Heart right ventricle (tissue), 16 donors: Measurements from ENCODE around the gene CKMT1A. TPM values are rescaled to one million over a fixed set of nuclear protein-coding genes. Genes with fewer than 3 reads are reported as not detected.
"Not testable (repeated sequence)": the region's sequence is repeated elsewhere in the genome, so short reads cannot be mapped to it uniquely, and the experiment has no call there.

ENCODE experiments used
- ATAC-seq, 8 donors: fragments of 200-7000 bp; cut with Tn5 transposase; one replicate each; pipeline ENCODE4 v1.9.1; 2020; ENCODE audit warnings: mild to moderate bottlenecking in 8 of 8, moderate library complexity in 8 of 8, moderate number of reproducible peaks in 1 of 8
- DNase-seq, 2 donors: peaks; one replicate each; pipeline ENCODE4 v3.0.0-alpha.2; 2020
- H3K27ac ChIP-seq, 10 donors: fragments of 200-600 bp; sonication (generic) in 2 of 10; one replicate each; pipeline versions ENCODE4 v1.5.0 to v1.8.0; 2020 to 2022; ENCODE audit warnings: mild to moderate bottlenecking in 3 of 10
- H3K27me3 ChIP-seq, 7 donors: fragments of 200-600 bp; one replicate each; pipeline ENCODE4 v1.8.0; 2021 to 2022; ENCODE audit warnings: mild to moderate bottlenecking in 2 of 7
- H3K36me3 ChIP-seq, 9 donors: fragments of 200-600 bp; sonication (generic) in 1 of 9; one replicate each; pipeline versions ENCODE4 v1.5.0 to v1.8.0; 2020 to 2022; ENCODE audit warnings: mild to moderate bottlenecking in 2 of 9
- H3K4me1 ChIP-seq, 9 donors: fragments of 200-600 bp; sonication (generic) in 1 of 9; one replicate each; pipeline versions ENCODE4 v1.5.0 to v1.8.0; 2020 to 2022; ENCODE audit warnings: mild to moderate bottlenecking in 4 of 9
- H3K4me3 ChIP-seq, 10 donors: fragments of 200-600 bp; sonication (generic) in 2 of 10; one replicate each; pipeline versions ENCODE4 v1.5.0 to v1.8.0; 2020 to 2022; ENCODE audit warnings: mild to moderate bottlenecking in 7 of 10, moderate library complexity in 2 of 10
- H3K9me3 ChIP-seq, 11 donors: fragments of 200-600 bp in 10 of 11; sonication (generic) in 2 of 11; one replicate each; pipeline versions ENCODE4 v1.5.0 to v1.8.0; 2013 to 2022; ENCODE audit warnings: mild to moderate bottlenecking in 2 of 11, control low read depth in 1 of 11, moderate library complexity in 1 of 11
- CTCF ChIP-seq, 9 donors: fragments of 200-600 bp; sonication (generic) in 2 of 9; IDR thresholded peaks; one replicate each; pipeline versions ENCODE4 v1.5.0 to v1.8.0; 2021 to 2022; ENCODE audit warnings: antibody characterized with exemption in 9 of 9, mild to moderate bottlenecking in 5 of 9, moderate library complexity in 1 of 9
- WGBS, 2 donors: extraction: QIAGEN DNeasy Blood & Tissue Kit; methylation state at CpG; one replicate each; pipeline ENCODE4 v1.1.7; 2013; ENCODE audit warnings: inconsistent platforms in 1 of 2; 5-methylcytosine and 5-hydroxymethylcytosine counted together
- intact Hi-C, 10 donors: fragments of 100-400 bp; cut with DNase I; formaldehyde crosslinking; loops; one replicate each; pipeline versions ENCODE4 v1.11.1 to v1.14.2; 2022
- long read RNA-seq, 3 donors: library from polyadenylated mRNA; unstranded; transcript quantifications; one replicate each; pipeline ENCODE4 v2.0.0, GENCODE V29; 2020 to 2021
- polyA plus RNA-seq, 2 donors: library from polyadenylated mRNA; stranded (reverse); fragments of 200-250 nt; gene quantifications; one replicate each; pipeline ENCODE4 v1.2.3, GENCODE V29; 2013
- total RNA-seq, 10 donors: library from RNA; stranded (reverse); fragmentation: NEBNext Ultra II Directional in 3 of 10; extraction: Animal tissue kit (Norgen Biotek cat#: 25700) in 3 of 10; gene quantifications; one replicate each; pipeline versions ENCODE4 v1.2.1 to v1.2.4, GENCODE V29; 2021 to 2023
- donor health status: Arrhythmogenic right ventricular cardiomyopathy.
- donor health status: ischemic (EF 13 %, LVEDD 7.1; RV severe dilation, severe dysfunction).
- donor health status: healthy with polysubstance abuse.
- donor health status: DM: no; HTN: yes; CAD: no.
- donor health status: DM: no; HTN: no; CAD: no.
- donor health status: ischemic (EF 25% LVEDD 6.9; RV normal size, moderate dysfunction).
- donor health status: ischemic (EF 25% LVEDD 5.7; RV mildly dilated, moderate dysfunction).
- donor health status: healthy.
- donor health status: DM: yes; HTN: yes; CAD: no.
- donor health status: Ischemic cardiomyopathy.
- donor health status: ischemic (EF 35%, LVEDD 5.7; RV mildly dilated, moderate dysfunction).
- donor health status: nonischemic (EF 11% LVEDD 7.7; RV severe dilation, severe dysfunction).
- donor health status: DM: yes; HTN: yes; CAD: no.
- donor health status: PGD.
- donor health status: ischemic (EF 29% LVEDD 5.4; RV normal size, mild dysfunction).
- donor health status: nonischemic (EF 23%, LVEDD 6.1; RV moderate dilation, normal function).

CKMT1A gene
- total RNA-seq = under 1 TPM in 4 of 10 donors, not detected in 6; 0.32 to 0.57 (median 0.39) TPM
- under 1 TPM; 0.22 TPM for polyA plus RNA-seq
- long read RNA-seq, donor 1 = 0 reads
- long read RNA-seq, donor 2 = 0 reads
- long read RNA-seq, donor 3, partial matches to known transcripts = 1 of 1 reads
- long read RNA-seq, donor 3, other reads (novel, unspliced or antisense) = 0 of 1 reads

DNA sequence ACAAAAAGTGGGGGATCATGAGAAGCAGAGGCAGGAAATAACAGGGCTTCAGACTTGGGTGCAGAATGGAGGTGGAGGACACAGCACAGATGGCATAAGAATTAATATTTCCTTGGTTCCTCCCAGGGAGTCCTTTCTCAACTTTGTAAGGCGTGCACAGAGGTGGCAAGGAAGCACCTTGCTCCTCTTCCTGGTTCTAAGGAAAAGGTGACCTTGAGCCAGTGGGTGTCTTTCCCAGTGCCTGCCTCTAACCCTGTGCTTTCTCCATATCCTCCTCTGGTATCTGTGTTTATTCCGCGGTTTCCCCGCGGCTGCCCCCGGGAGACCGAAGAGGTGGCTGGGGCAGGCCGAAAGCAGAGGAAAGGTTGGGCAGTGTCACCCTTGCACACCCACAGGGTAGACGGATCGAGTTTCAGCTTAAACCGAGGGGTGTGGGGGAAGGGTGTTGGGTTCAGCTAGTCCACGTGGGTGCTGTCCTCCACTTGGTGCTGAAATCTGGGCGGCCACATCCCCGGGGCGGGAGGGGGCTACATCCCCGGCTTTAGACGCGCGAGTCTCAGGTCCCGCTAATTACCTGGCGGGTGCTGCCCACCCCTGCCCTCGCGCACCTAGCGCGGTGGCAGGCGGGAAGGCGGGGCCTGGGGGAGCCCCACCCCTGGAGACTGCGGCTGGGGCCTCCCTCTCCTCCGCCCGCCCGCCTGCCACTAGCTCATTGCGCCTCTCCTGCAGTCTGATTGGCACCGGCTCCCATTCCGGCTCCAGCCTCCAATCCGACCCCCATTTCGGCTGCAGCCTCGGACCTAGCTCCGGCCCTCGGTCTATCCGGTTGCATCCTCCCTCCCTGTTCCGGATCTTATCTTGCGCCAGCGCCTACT lies at the start of gene CKMT1A:
CKMT1A (plus strand) TSS at position 712 of the 875 bp plus-strand sequence. CDS start 192 bp downstream, outside the sequence.
- H3K9me3 ChIP-seq, H3K4me3 ChIP-seq, intact Hi-C loops, H3K4me1 ChIP-seq, H3K36me3 ChIP-seq, H3K27me3 ChIP-seq, DNase-seq, H3K27ac ChIP-seq: not testable (repeated sequence)
- peak in 7 of 8 donors; percentile 20 to 66 (median 35) for ATAC-seq
- WGBS, 2 donors = no CpG with 5 or more reads among the region's 43 CpGs

- intact Hi-C loops = no loop called here
- H3K27ac ChIP-seq = no peak within 1 kb of the TSS
- WGBS, 2 donors = 67 to 79% methylated on average over 75 to 83 of the region's 85 CpGs
- ATAC-seq (peak in 3 of 8 donors; percentile 34 to 45 (median 44)), DNase-seq (peak in 1 of 2 donors; percentile 13)
- H3K9me3 ChIP-seq = peaks cover 0 to 3% (median 0%) of the 10 kb centered on the region in 11 donors
- H3K36me3 ChIP-seq = peaks cover 0 to 24% (median 0%) of the 10 kb centered on the region in 9 donors
- TF ChIP-seq CTCF (IDR thresholded peaks at IDR 0.05) = no peak
- no peak within 1 kb of the TSS for H3K4me3 ChIP-seq
- H3K27me3 ChIP-seq = no peaks in the 10 kb centered on the region
- no peaks in the 10 kb centered on the region for H3K4me1 ChIP-seq
Measured at GRCh38 chr15:43648649-43649429, 44.8 kb upstream of the CKMT1A start, which contains the start of gene CATSPER2. Gene CATSPER2 (minus strand): TSS chr15:43648844. CDS start chr15:43648061, 783 bp downstream.

- WGBS, 2 donors = 92 to 94% methylated on average over 16 of the region's 16 CpGs
- intact Hi-C loops = not testable (repeated sequence)
Measured at GRCh38 chr15:43649430-43649926, 44.2 kb upstream of the CKMT1A start.

DNA sequence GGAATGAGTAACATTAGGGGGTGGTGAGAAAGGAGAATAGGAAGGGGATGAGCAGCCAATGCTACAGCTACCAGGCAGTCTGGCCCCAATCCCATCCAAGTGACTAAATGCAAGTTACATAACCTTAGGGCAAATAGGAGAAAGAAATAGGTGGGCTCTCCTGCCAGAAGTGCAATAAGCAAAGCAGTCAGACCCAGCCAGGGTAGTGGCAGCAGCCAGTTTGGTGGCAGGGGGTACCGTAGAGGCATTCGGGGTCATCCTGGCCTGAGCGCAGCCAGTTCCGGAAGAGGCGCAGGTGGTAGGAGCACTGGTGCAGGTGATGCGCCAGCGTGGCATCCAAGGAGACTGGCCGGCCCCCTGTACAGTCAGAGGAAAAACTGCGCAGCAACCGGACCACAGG lies 33.9 kb upstream of the CKMT1A start:
- H3K27me3 ChIP-seq, H3K36me3 ChIP-seq, H3K9me3 ChIP-seq, ATAC-seq, H3K4me1 ChIP-seq, H3K4me3 ChIP-seq, H3K27ac ChIP-seq, DNase-seq, intact Hi-C loops: not testable (repeated sequence)
- 96% methylated on average over 5 of the region's 10 CpGs; no CpG with 5 or more reads in 1 of the 2 donors for WGBS, 2 donors

More at GRCh38 chr15:43649430-43649926, 44.2 kb upstream of the CKMT1A start:
- not testable (repeated sequence) for H3K4me1 ChIP-seq, H3K9me3 ChIP-seq, DNase-seq, H3K27ac ChIP-seq, H3K4me3 ChIP-seq, H3K27me3 ChIP-seq
- peak in 1 of 8 donors; percentile 37 for ATAC-seq
- peaks cover 0 to 24% (median 0%) of the 10 kb centered on the region in 9 donors for H3K36me3 ChIP-seq

DNA sequence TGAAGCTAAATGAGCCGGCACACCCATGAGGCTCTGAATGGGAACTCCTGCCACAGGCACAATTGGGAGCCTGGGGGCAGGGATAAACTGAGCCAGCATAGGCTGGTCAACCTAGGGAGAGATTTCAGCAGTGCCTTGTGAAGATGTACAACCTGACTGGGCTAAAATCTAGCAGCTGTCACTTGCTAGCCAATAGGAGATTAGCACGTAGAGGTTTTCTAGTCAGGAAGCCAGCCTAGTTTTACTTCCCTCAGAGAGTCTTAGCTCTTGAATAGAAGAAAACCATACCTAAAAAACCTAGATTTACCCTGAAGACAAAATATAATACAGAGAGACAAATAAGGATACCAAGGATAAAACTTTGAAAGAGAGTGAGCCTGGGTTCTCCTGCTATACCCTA lies 31.4 kb upstream of the CKMT1A start:
- 96 to 100% methylated on average over 1 of the region's 2 CpGs for WGBS, 2 donors
- H3K27me3 ChIP-seq, H3K4me3 ChIP-seq, H3K27ac ChIP-seq, H3K9me3 ChIP-seq, ATAC-seq, H3K4me1 ChIP-seq, intact Hi-C loops, H3K36me3 ChIP-seq, DNase-seq: not testable (repeated sequence)

DNA sequence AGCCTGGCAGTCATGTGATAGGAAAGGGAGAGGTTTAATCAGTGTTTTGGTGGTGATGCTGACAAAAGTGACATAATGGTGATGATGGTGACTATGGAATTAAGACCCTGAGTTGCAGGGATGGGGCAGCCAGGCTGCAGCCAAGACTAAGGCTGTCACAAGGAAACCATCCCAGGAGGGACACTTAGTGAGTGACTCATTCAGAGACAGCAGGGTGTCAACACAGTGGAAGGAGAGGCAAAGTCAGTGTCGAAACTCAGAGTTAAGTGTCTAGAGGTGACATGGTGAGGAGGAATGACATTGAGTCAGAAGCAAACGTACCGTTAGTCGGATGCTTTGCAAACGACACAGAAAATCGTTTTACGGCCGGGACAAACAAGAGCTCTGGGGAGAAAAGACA lies 30.3 kb upstream of the CKMT1A start:
- no CpG with 5 or more reads among the region's 8 CpGs for WGBS, 2 donors
- DNase-seq, H3K4me1 ChIP-seq, ATAC-seq, intact Hi-C loops, H3K27ac ChIP-seq, H3K9me3 ChIP-seq, H3K27me3 ChIP-seq, H3K36me3 ChIP-seq, H3K4me3 ChIP-seq: not testable (repeated sequence)

GRCh38 chr15:43666177-43666576 lies 27.5 kb upstream of the CKMT1A start:
- intact Hi-C loops = not testable (repeated sequence)
- no CpG with 5 or more reads among the region's 1 CpG for WGBS, 2 donors

DNA sequence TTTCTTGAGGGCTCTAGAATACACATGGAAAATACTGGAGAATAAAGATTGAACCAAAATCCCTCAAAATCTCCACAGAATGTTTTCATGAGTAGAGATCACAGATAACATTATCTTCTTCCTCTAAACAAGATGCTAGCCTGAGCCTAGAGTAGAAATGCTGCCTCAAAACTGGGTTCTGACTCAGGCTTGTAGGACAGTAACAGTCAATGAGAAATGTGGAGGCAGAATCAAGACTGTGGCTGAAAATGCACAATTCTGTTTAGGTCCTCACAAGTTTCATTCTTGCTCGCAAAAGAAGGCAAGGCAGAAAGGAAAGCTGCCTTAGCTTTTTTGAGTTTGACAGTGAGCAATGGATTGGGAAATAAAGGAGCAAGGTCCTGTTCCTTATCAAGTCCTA lies 19.5 kb upstream of the CKMT1A start:
- intact Hi-C loops = not testable (repeated sequence)

More at GRCh38 chr15:43666177-43666576, 27.5 kb upstream of the CKMT1A start:
- not testable (repeated sequence) for H3K27me3 ChIP-seq, H3K4me1 ChIP-seq, H3K4me3 ChIP-seq, DNase-seq, H3K27ac ChIP-seq, ATAC-seq, H3K9me3 ChIP-seq, H3K36me3 ChIP-seq

GRCh38 chr15:43689604-43690301 lies 3.9 kb upstream of the CKMT1A start:
- intact Hi-C loops, H3K9me3 ChIP-seq, DNase-seq, H3K27me3 ChIP-seq, H3K36me3 ChIP-seq, H3K4me3 ChIP-seq, H3K27ac ChIP-seq, H3K4me1 ChIP-seq: not testable (repeated sequence)
- ATAC-seq = peak; percentile 98 to 100 (median 100)
- WGBS, 2 donors = no CpG with 5 or more reads among the region's 54 CpGs

More for the DNA sequence above, 19.5 kb upstream of the CKMT1A start:
- H3K9me3 ChIP-seq, DNase-seq, H3K4me1 ChIP-seq, H3K27ac ChIP-seq, H3K4me3 ChIP-seq, ATAC-seq, H3K27me3 ChIP-seq, H3K36me3 ChIP-seq: not testable (repeated sequence)
- no CpG with 5 or more reads among the region's 1 CpG for WGBS, 2 donors
